Stimulated activated naive B cell treated with anti-CD40 and anti-IgM and Interleukin-4, amounts not matched to agents 10 μg/mL and 1 μg/mL and 100 μg/mL, for 72 hours (primary cell): ENCODE data around the gene GNRH2.
"Not testable (repeated sequence)": the region's sequence is repeated elsewhere in the genome, so short reads cannot be mapped to it uniquely, and the experiment has no call there.

ENCODE experiments used
- ATAC-seq, 2 donors: fragments of 150-1000 bp; cut with Tn5 transposase; replicated peaks; 2 replicates each; pipeline ENCODE4 v1.10.0; 2021; ENCODE audit warnings: moderate library complexity in 1 of 2
- DNase-seq: peaks from one replicate; pipeline ENCODE4 v3.0.0; 2021
- H3K27ac Mint-ChIP-seq: one replicate; pipeline ENCODE4 v1.8.0; 2022; ENCODE audit warnings: mild to moderate bottlenecking, mixed read lengths
- H3K27me3 Mint-ChIP-seq, 2 donors: one replicate each; pipeline ENCODE4 v1.8.0; 2022; ENCODE audit warnings: mixed read lengths in 2 of 2
- H3K36me3 Mint-ChIP-seq, 2 donors: one replicate each; pipeline ENCODE4 v1.8.0; 2022; ENCODE audit warnings: mixed read lengths in 2 of 2, mild to moderate bottlenecking in 1 of 2
- H3K4me1 Mint-ChIP-seq, 2 donors: one replicate each; pipeline ENCODE4 v1.8.0; 2022; ENCODE audit warnings: mixed read lengths in 2 of 2, mild to moderate bottlenecking in 1 of 2
- H3K4me3 Mint-ChIP-seq, 2 donors: one replicate each; pipeline ENCODE4 v1.8.0; 2022; ENCODE audit warnings: mild to moderate bottlenecking in 2 of 2, mixed read lengths in 2 of 2, moderate library complexity in 1 of 2
- H3K9me3 Mint-ChIP-seq, 2 donors: one replicate each; pipeline ENCODE4 v1.8.0; 2022; ENCODE audit warnings: mixed read lengths in 2 of 2, mild to moderate bottlenecking in 1 of 2

The GNRH2 gene

GRCh38 chr20:3043322-3043721 is at the start of gene GNRH2:
TSS of gene GNRH2 (plus strand) at chr20:3043622. CDS start at chr20:3044415, 793 bp downstream.
- H3K36me3 Mint-ChIP-seq: peaks cover 18 to 38% of the 10 kb centered on the region in 2 donors
- H3K9me3 Mint-ChIP-seq: no peaks in the 10 kb centered on the region
- ATAC-seq: no peak
- peak within 1 kb of the TSS; percentile 53 for H3K27ac Mint-ChIP-seq
- H3K27me3 Mint-ChIP-seq: no peaks in the 10 kb centered on the region
- H3K4me1 Mint-ChIP-seq: peaks cover 13 to 35% of the 10 kb centered on the region in 2 donors
- DNase-seq: no peak
- H3K4me3 Mint-ChIP-seq: peak within 1 kb of the TSS in 1 of 2 donors; percentile 43

GRCh38 chr20:2995796-2996195 is 47.6 kb upstream of the GNRH2 start:
- DNase-seq (no peak), ATAC-seq (no peak)
- H3K4me1 Mint-ChIP-seq: peaks cover 0 to 2% of the 10 kb centered on the region in 2 donors
- peaks cover 31 to 32% of the 10 kb centered on the region in 2 donors for H3K36me3 Mint-ChIP-seq
- no peaks in the 10 kb centered on the region for H3K27me3 Mint-ChIP-seq
- H3K27ac Mint-ChIP-seq: no peak overlapping the region
- H3K4me3 Mint-ChIP-seq: no peak overlapping the region
- H3K9me3 Mint-ChIP-seq: no peaks in the 10 kb centered on the region

GRCh38 chr20:2998728-2999127 is 44.7 kb upstream of the GNRH2 start:
- Mint-ChIP-seq H3K36me3 (peaks cover 26 to 34% of the 10 kb centered on the region in 2 donors), H3K4me1 (peaks cover 0 to 2% of the 10 kb centered on the region in 2 donors), H3K9me3 (no peaks in the 10 kb centered on the region), H3K4me3 (no peak overlapping the region), H3K27me3 (no peaks in the 10 kb centered on the region), H3K27ac (no peak overlapping the region)
- no peak for ATAC-seq
- no peak for DNase-seq

GRCh38 chr20:3000852-3001523 is 42.4 kb upstream of the GNRH2 start:
- Mint-ChIP-seq H3K9me3 (no peaks in the 10 kb centered on the region), H3K4me3 (no peak overlapping the region), H3K4me1 (no peaks in the 10 kb centered on the region), H3K27ac (no peak overlapping the region), H3K36me3 (peaks cover 18 to 24% of the 10 kb centered on the region in 2 donors), H3K27me3 (no peaks in the 10 kb centered on the region)
- DNase-seq (no peak), ATAC-seq (peak; percentile 58 to 88)

GRCh38 chr20:3003416-3003815 is 40.0 kb upstream of the GNRH2 start:
- ATAC-seq: no peak
- no peaks in the 10 kb centered on the region for H3K9me3 Mint-ChIP-seq
- H3K27ac Mint-ChIP-seq: no peak overlapping the region
- H3K4me3 Mint-ChIP-seq: no peak overlapping the region
- no peak for DNase-seq
- no peaks in the 10 kb centered on the region for H3K27me3 Mint-ChIP-seq
- peaks cover 24 to 31% of the 10 kb centered on the region in 2 donors for H3K36me3 Mint-ChIP-seq
- H3K4me1 Mint-ChIP-seq: no peaks in the 10 kb centered on the region

GRCh38 chr20:3010985-3011723 is 32.3 kb upstream of the GNRH2 start:
- no peak overlapping the region for H3K27ac Mint-ChIP-seq
- no peak overlapping the region for H3K4me3 Mint-ChIP-seq
- H3K4me1 Mint-ChIP-seq: no peaks in the 10 kb centered on the region
- H3K36me3 Mint-ChIP-seq: peaks cover 29 to 57% of the 10 kb centered on the region in 2 donors
- ATAC-seq (no peak), DNase-seq (no peak)
- no peaks in the 10 kb centered on the region for H3K9me3 Mint-ChIP-seq
- no peaks in the 10 kb centered on the region for H3K27me3 Mint-ChIP-seq

- H3K27ac Mint-ChIP-seq: no peak overlapping the region
- H3K4me1 Mint-ChIP-seq: no peaks in the 10 kb centered on the region
- no peak overlapping the region for H3K4me3 Mint-ChIP-seq
- no peaks in the 10 kb centered on the region for H3K27me3 Mint-ChIP-seq
- ATAC-seq (no peak), DNase-seq (no peak)
- no peaks in the 10 kb centered on the region for H3K9me3 Mint-ChIP-seq
- peaks cover 30 to 57% of the 10 kb centered on the region in 2 donors for H3K36me3 Mint-ChIP-seq
Measured at GRCh38 chr20:3011752-3012151, 31.7 kb upstream of the GNRH2 start.

GRCh38 chr20:3013771-3014170 is 29.7 kb upstream of the GNRH2 start:
- Mint-ChIP-seq H3K27ac (no peak overlapping the region), H3K9me3 (no peaks in the 10 kb centered on the region), H3K27me3 (no peaks in the 10 kb centered on the region), H3K4me1 (no peaks in the 10 kb centered on the region), H3K4me3 (no peak overlapping the region), H3K36me3 (peaks cover 33 to 54% of the 10 kb centered on the region in 2 donors)
- ATAC-seq: no peak
- no peak for DNase-seq

GRCh38 chr20:3014179-3014578 is 29.2 kb upstream of the GNRH2 start:
- no peak for ATAC-seq
- no peaks in the 10 kb centered on the region for H3K9me3 Mint-ChIP-seq
- H3K4me3 Mint-ChIP-seq: no peak overlapping the region
- H3K27ac Mint-ChIP-seq: no peak overlapping the region
- no peaks in the 10 kb centered on the region for H3K4me1 Mint-ChIP-seq
- H3K36me3 Mint-ChIP-seq: peaks cover 29 to 50% of the 10 kb centered on the region in 2 donors
- H3K27me3 Mint-ChIP-seq: no peaks in the 10 kb centered on the region
- no peak for DNase-seq

GRCh38 chr20:3014662-3015061 is 28.8 kb upstream of the GNRH2 start:
- Mint-ChIP-seq H3K36me3 (peaks cover 25 to 48% of the 10 kb centered on the region in 2 donors), H3K4me1 (no peaks in the 10 kb centered on the region), H3K9me3 (no peaks in the 10 kb centered on the region), H3K4me3 (no peak overlapping the region), H3K27me3 (no peaks in the 10 kb centered on the region), H3K27ac (peak overlapping the region; percentile 62)
- no peak for DNase-seq
- no peak for ATAC-seq

- not testable (repeated sequence) for H3K9me3 Mint-ChIP-seq, H3K27me3 Mint-ChIP-seq, ATAC-seq, DNase-seq, H3K4me1 Mint-ChIP-seq, H3K4me3 Mint-ChIP-seq
- H3K27ac Mint-ChIP-seq: peak overlapping the region; percentile 62
- H3K36me3 Mint-ChIP-seq: peaks cover 26 to 46% of the 10 kb centered on the region in 2 donors
Measured at GRCh38 chr20:3015302-3015701, 28.1 kb upstream of the GNRH2 start.

GRCh38 chr20:3021327-3021726 is 22.1 kb upstream of the GNRH2 start:
- DNase-seq: no peak
- H3K27me3 Mint-ChIP-seq: no peaks in the 10 kb centered on the region
- H3K4me1 Mint-ChIP-seq: peaks cover 12 to 17% of the 10 kb centered on the region in 2 donors
- no peak overlapping the region for H3K4me3 Mint-ChIP-seq
- H3K27ac Mint-ChIP-seq: peak overlapping the region; percentile 70
- no peaks in the 10 kb centered on the region for H3K9me3 Mint-ChIP-seq
- H3K36me3 Mint-ChIP-seq: peaks cover 53 to 66% of the 10 kb centered on the region in 2 donors
- ATAC-seq: peak; percentile 23 to 33

- peak; percentile 78 to 87 for ATAC-seq
- no peak for DNase-seq
- Mint-ChIP-seq H3K27ac (peak overlapping the region; percentile 70), H3K36me3 (peaks cover 55 to 68% of the 10 kb centered on the region in 2 donors), H3K9me3 (no peaks in the 10 kb centered on the region), H3K27me3 (no peaks in the 10 kb centered on the region), H3K4me1 (peaks cover 12 to 17% of the 10 kb centered on the region in 2 donors), H3K4me3 (no peak overlapping the region)
Measured at GRCh38 chr20:3021777-3022176, 21.6 kb upstream of the GNRH2 start.

GRCh38 chr20:3022559-3023490 is 20.6 kb upstream of the GNRH2 start:
- ATAC-seq, DNase-seq, H3K4me3 Mint-ChIP-seq, H3K27ac Mint-ChIP-seq, H3K9me3 Mint-ChIP-seq, H3K27me3 Mint-ChIP-seq: not testable (repeated sequence)
- Mint-ChIP-seq H3K36me3 (peaks cover 52 to 67% of the 10 kb centered on the region in 2 donors), H3K4me1 (peaks cover 15 to 17% of the 10 kb centered on the region in 2 donors)
